ENCODE results near the gene AKR1C3. TPM values are rescaled to one million over a fixed set of nuclear protein-coding genes. Genes with fewer than 3 reads are reported as not detected.
"Not testable (repeated sequence)": the region's sequence is repeated elsewhere in the genome, so short reads cannot be mapped to it uniquely, and the experiment has no call there.

Gene AKR1C3
- total RNA-seq, 4 donors from 2014 or later, result 31.5 to 55.8 (median 43.1) TPM

- TF ChIP-seq EP300 (IDR thresholded peaks at IDR 0.05) (no peak), POLR2A (IDR thresholded peaks at IDR 0.05) (no peak), CTCF (IDR thresholded peaks at IDR 0.05) (no peak)
Observed at GRCh38 chr10:5116621-5117020, 22.4 kb downstream of the AKR1C3 start.

GRCh38 chr10:5117026-5117425, 22.8 kb downstream of the AKR1C3 start:
- Histone ChIP-seq H3K4me3 (no peak overlapping the region), H3K36me3 (no peaks in the 10 kb centered on the region), H3K9me3 (peaks cover 0 to 7% (median 0%) of the 10 kb centered on the region in 4 donors), H3K27ac (no peak overlapping the region), H3K27me3 (no peaks in the 10 kb centered on the region), H3K4me1 (no peaks in the 10 kb centered on the region)
- TF ChIP-seq EP300 (IDR thresholded peaks at IDR 0.05) (no peak), POLR2A (IDR thresholded peaks at IDR 0.05) (no peak), CTCF (IDR thresholded peaks at IDR 0.05) (no peak)
- WGBS, 2 donors, result 46 to 49% methylated on average over 3 of the region's 3 CpGs
- no peak for DNase-seq (ENCODE audit: low spot score in 2 of 2)

More at GRCh38 chr10:5116621-5117020, 22.4 kb downstream of the AKR1C3 start:
- no peaks in the 10 kb centered on the region for H3K4me1 ChIP-seq
- no peak for DNase-seq (ENCODE audit: low spot score in 2 of 2)
- 60 to 71% methylated on average over 5 of the region's 5 CpGs for WGBS, 2 donors
- peaks cover 0 to 7% (median 0%) of the 10 kb centered on the region in 4 donors for H3K9me3 ChIP-seq
- no peaks in the 10 kb centered on the region for H3K36me3 ChIP-seq
- no peaks in the 10 kb centered on the region for H3K27me3 ChIP-seq
- no peak overlapping the region for H3K4me3 ChIP-seq
- H3K27ac ChIP-seq, result no peak overlapping the region

- not testable (repeated sequence) for H3K27me3 ChIP-seq, H3K36me3 ChIP-seq
Observed at GRCh38 chr10:5119997-5120396, 25.8 kb downstream of the AKR1C3 start.

GRCh38 chr10:5123886-5124285, 29.7 kb downstream of the AKR1C3 start:
- TF ChIP-seq CTCF (IDR thresholded peaks at IDR 0.05) (no peak), EP300 (IDR thresholded peaks at IDR 0.05) (no peak), POLR2A (IDR thresholded peaks at IDR 0.05) (no peak)
- DNase-seq (ENCODE audit: low spot score in 2 of 2), result no peak

More at GRCh38 chr10:5119997-5120396, 25.8 kb downstream of the AKR1C3 start:
- not testable (repeated sequence) for H3K4me1 ChIP-seq; H3K4me3 ChIP-seq; DNase-seq (ENCODE audit: low spot score in 2 of 2); H3K9me3 ChIP-seq; H3K27ac ChIP-seq
- WGBS, 2 donors, result 85 to 89% methylated on average over 5 of the region's 5 CpGs

GRCh38 chr10:5125315-5126044, 31.3 kb downstream of the AKR1C3 start:
- no peak for DNase-seq (ENCODE audit: low spot score in 2 of 2)
- Histone ChIP-seq H3K9me3 (peaks cover 0 to 15% (median 2%) of the 10 kb centered on the region in 4 donors), H3K36me3 (no peaks in the 10 kb centered on the region), H3K27ac (no peak overlapping the region), H3K27me3 (no peaks in the 10 kb centered on the region), H3K4me3 (no peak overlapping the region), H3K4me1 (no peaks in the 10 kb centered on the region)
- 85 to 93% methylated on average over 3 of the region's 3 CpGs for WGBS, 2 donors
- TF ChIP-seq EP300 (IDR thresholded peaks at IDR 0.05) (no peak), POLR2A (IDR thresholded peaks at IDR 0.05) (no peak), CTCF (IDR thresholded peaks at IDR 0.05) (no peak)

More at GRCh38 chr10:5123886-5124285, 29.7 kb downstream of the AKR1C3 start:
- H3K4me3 ChIP-seq, result no peak overlapping the region
- H3K27ac ChIP-seq, result no peak overlapping the region
- peaks cover 0 to 22% (median 2%) of the 10 kb centered on the region in 4 donors for H3K9me3 ChIP-seq
- no peaks in the 10 kb centered on the region for H3K4me1 ChIP-seq
- H3K36me3 ChIP-seq, result no peaks in the 10 kb centered on the region
- no peaks in the 10 kb centered on the region for H3K27me3 ChIP-seq
